ENCODE results near the gene TMEM221. TPM values are rescaled to one million over a fixed set of nuclear protein-coding genes. Genes with fewer than 3 reads are reported as not detected.

TMEM221 gene
- total RNA-seq, 1 experiment from 2014 or later = 3.4 TPM

DNA sequence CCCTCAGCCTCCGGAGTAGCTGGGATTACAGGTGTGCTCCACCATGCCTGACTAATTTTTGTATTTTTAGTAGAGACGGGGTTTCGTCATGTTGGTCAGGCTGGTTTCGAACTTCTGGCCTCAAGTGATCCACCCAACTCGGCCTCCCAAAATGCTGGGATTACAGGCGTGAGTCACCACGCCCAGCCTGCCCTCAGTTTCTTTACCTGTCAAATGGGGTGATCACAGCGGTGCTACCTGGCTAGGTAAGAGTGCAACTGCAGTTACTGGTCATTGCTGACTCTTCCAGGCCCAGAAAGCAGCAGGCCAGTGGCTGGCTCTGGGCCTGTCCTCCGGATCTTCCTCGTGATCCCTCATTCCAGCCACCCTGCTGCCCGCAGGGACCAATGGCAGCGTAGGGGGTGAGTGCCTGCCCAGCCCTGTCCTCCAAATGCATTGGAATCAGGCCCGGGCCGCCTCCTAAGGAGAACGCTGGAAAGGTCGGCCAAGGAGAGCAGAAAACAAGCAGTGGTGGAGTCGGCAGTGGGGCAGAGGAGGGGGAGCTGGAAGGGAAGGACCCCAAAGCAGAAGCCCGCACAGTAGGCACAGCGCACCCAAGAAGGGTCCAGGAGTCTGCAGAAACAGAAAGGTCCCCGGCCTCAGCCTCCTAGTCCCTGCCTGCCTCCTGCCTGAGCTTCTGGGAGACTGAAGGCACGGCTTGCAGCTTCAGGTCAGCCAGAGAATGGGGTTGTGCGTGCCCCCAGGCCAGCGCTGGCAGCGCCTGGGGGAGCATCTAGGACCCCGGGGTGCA, 20.0 kb upstream of the TMEM221 start:
- H3K4me3 ChIP-seq (replicated peaks in 1 of 2; ENCODE audit: low read depth in 1 of 2, low read length in 2 of 2) = no peak overlapping the region
- POLR2A ChIA-PET = interaction anchor here (0.7 kb wide), 1 partner anchor 83 kb away, joined by 3 read pairs; no protein-coding TSS in a partner anchor
- no TSS peak for BruUV-seq (replicated peaks)

More for the DNA sequence above, 20.0 kb upstream of the TMEM221 start:
- Histone ChIP-seq H3K27me3 (ENCODE audit: insufficient read depth, low read length) (no peaks in the 10 kb centered on the region), H4K20me1 (ENCODE audit: insufficient read depth) (no peaks in the 10 kb centered on the region), H3K9ac (ENCODE audit: low read length) (peak overlapping the region; percentile 82), H3K36me3 (ENCODE audit: control insufficient read depth in 1 of 2, insufficient read depth in 2 of 2, low read length in 2 of 2) (no peaks in the 10 kb centered on the region), H3K9me2 (ENCODE audit: insufficient read depth) (no peaks in the 10 kb centered on the region), H3K27ac (ENCODE audit: low read depth, low read length) (peak overlapping the region; percentile 69), H3K4me1 (ENCODE audit: control insufficient read depth in 1 of 2, insufficient read depth in 2 of 2, low read length in 2 of 2) (peaks cover 30 to 56% of the 10 kb centered on the region in 2 experiments), H2AFZ (ENCODE audit: low read depth, low read length, poor library complexity, severe bottlenecking) (no peak overlapping the region), H3K9me3 (ENCODE audit: control insufficient read depth in 1 of 2, insufficient read depth in 1 of 2, low read depth in 1 of 2, low read length in 2 of 2) (no peaks in the 10 kb centered on the region), H3K4me2 (ENCODE audit: low read length) (peak overlapping the region; percentile 98), H3K79me2 (ENCODE audit: insufficient read depth, low read length) (no peaks in the 10 kb centered on the region; the same call in 1 of the 2 replicates)
- no peak for DNase-seq (ENCODE audit: low read depth, low spot score)
- RAD21 ChIA-PET (ENCODE audit: low non-redundant PET in 1 of 2, low total read pairs in 2 of 2, uncharacterized antibody in 2 of 2, unreplicated experiment in 2 of 2) = no interaction called here
- ATAC-seq = no peak
- TF ChIP-seq EGR1 (IDR thresholded peaks at IDR 0.05; ENCODE audit: low read depth) (no peak), RAD21 (IDR thresholded peaks at IDR 0.05; ENCODE audit: low read depth) (no peak), YY1 (IDR thresholded peaks at IDR 0.05; ENCODE audit: extremely low read depth, insufficient replicate concordance, low read depth, low read length) (no peak), CBX3 (IDR thresholded peaks at IDR 0.05; ENCODE audit: low read depth) (no peak), POLR2A (IDR thresholded peaks at IDR 0.05; ENCODE audit: borderline replicate concordance, extremely low read depth, insufficient read depth, insufficient read length) (no peak), FOSL1 (IDR thresholded peaks at IDR 0.05; ENCODE audit: low read depth) (no peak), JUND (IDR thresholded peaks at IDR 0.05) (no peak), ZFX (IDR thresholded peaks at IDR 0.05) (no peak), POLR2AphosphoS5 (IDR thresholded peaks at IDR 0.05; ENCODE audit: low read depth, low read length) (no peak), SIN3A (IDR thresholded peaks at IDR 0.05; ENCODE audit: low read depth) (no peak), SP1 (IDR thresholded peaks at IDR 0.05; ENCODE audit: low read depth) (no peak), ZNF274 (IDR thresholded peaks at IDR 0.05; ENCODE audit: low read depth, low read length) (no peak), TCF7L2 (IDR thresholded peaks at IDR 0.05; ENCODE audit: borderline replicate concordance, extremely low read depth, insufficient read depth, insufficient read length) (no peak), EZH2 (IDR thresholded peaks at IDR 0.05) (no peak)
- TF ChIP-seq, protein P1, sequence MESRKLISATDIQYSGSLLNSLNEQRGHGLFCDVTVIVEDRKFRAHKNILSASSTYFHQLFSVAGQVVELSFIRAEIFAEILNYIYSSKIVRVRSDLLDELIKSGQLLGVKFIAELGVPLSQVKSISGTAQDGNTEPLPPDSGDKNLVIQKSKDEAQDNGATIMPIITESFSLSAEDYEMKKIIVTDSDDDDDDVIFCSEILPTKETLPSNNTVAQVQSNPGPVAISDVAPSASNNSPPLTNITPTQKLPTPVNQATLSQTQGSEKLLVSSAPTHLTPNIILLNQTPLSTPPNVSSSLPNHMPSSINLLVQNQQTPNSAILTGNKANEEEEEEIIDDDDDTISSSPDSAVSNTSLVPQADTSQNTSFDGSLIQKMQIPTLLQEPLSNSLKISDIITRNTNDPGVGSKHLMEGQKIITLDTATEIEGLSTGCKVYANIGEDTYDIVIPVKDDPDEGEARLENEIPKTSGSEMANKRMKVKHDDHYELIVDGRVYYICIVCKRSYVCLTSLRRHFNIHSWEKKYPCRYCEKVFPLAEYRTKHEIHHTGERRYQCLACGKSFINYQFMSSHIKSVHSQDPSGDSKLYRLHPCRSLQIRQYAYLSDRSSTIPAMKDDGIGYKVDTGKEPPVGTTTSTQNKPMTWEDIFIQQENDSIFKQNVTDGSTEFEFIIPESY (IDR thresholded peaks at IDR 0.05; ENCODE audit: extremely low read depth, insufficient replicate concordance, low read length) = no peak
- TF ChIP-seq, protein P2, sequence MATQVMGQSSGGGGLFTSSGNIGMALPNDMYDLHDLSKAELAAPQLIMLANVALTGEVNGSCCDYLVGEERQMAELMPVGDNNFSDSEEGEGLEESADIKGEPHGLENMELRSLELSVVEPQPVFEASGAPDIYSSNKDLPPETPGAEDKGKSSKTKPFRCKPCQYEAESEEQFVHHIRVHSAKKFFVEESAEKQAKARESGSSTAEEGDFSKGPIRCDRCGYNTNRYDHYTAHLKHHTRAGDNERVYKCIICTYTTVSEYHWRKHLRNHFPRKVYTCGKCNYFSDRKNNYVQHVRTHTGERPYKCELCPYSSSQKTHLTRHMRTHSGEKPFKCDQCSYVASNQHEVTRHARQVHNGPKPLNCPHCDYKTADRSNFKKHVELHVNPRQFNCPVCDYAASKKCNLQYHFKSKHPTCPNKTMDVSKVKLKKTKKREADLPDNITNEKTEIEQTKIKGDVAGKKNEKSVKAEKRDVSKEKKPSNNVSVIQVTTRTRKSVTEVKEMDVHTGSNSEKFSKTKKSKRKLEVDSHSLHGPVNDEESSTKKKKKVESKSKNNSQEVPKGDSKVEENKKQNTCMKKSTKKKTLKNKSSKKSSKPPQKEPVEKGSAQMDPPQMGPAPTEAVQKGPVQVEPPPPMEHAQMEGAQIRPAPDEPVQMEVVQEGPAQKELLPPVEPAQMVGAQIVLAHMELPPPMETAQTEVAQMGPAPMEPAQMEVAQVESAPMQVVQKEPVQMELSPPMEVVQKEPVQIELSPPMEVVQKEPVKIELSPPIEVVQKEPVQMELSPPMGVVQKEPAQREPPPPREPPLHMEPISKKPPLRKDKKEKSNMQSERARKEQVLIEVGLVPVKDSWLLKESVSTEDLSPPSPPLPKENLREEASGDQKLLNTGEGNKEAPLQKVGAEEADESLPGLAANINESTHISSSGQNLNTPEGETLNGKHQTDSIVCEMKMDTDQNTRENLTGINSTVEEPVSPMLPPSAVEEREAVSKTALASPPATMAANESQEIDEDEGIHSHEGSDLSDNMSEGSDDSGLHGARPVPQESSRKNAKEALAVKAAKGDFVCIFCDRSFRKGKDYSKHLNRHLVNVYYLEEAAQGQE (IDR thresholded peaks at IDR 0.05; ENCODE audit: low read depth) = no peak
- TF ChIP-seq, protein P3, sequence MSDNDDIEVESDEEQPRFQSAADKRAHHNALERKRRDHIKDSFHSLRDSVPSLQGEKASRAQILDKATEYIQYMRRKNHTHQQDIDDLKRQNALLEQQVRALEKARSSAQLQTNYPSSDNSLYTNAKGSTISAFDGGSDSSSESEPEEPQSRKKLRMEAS (IDR thresholded peaks at IDR 0.05) = no peak
- TF ChIP-seq, protein P4, sequence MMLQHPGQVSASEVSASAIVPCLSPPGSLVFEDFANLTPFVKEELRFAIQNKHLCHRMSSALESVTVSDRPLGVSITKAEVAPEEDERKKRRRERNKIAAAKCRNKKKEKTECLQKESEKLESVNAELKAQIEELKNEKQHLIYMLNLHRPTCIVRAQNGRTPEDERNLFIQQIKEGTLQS (IDR thresholded peaks at IDR 0.05) = no peak
- CTCF ChIA-PET = interaction anchor here (1.9 kb wide), 1 partner anchor 28 kb away, joined by 5 read pairs; no protein-coding TSS in a partner anchor
- intact Hi-C loops (cut with micrococcal nuclease) = no loop called here
